Sigmoid colon (tissue), 7 donors: ENCODE data around the gene MORN2. TPM values are rescaled to one million over a fixed set of nuclear protein-coding genes. Genes with fewer than 3 reads are reported as not detected.
A peak's percentile ranks its signal among the peaks of the same experiment; 100 is the strongest.

Experiments used
- DNase-seq: peaks from one replicate; pipeline ENCODE4 v3.0.0-alpha.2; 2019
- H3K27ac ChIP-seq, 4 donors: fragments of 200-600 bp; sonication (generic); one replicate each; pipeline ENCODE4 v1.5.1; 2016 to 2019; ENCODE audit warnings: mild to moderate bottlenecking in 1 of 4
- H3K27me3 ChIP-seq, 3 donors: fragments of 200-600 bp; sonication (generic); one replicate each; pipeline ENCODE4 v1.5.1; 2019; ENCODE audit warnings: mild to moderate bottlenecking in 1 of 3
- H3K36me3 ChIP-seq, 4 donors: fragments of 200-600 bp; sonication (generic); one replicate each; pipeline ENCODE4 v1.5.1; 2016 to 2019
- H3K4me1 ChIP-seq, 4 donors: fragments of 200-600 bp; sonication (generic); one replicate each; pipeline ENCODE4 v1.5.1; 2017 to 2019
- H3K4me3 ChIP-seq, 4 donors: fragments of 200-600 bp; sonication (generic); one replicate each; pipeline ENCODE4 v1.5.1; 2017 to 2019; ENCODE audit warnings: mild to moderate bottlenecking in 2 of 4, moderate library complexity in 1 of 4
- H3K9me3 ChIP-seq, 4 donors: fragments of 200-600 bp in 3 of 4; sonication (generic) in 3 of 4; one replicate each; pipeline versions ENCODE4 v1.5.1 to v1.6.1; 2013 to 2019
- CTCF ChIP-seq, 4 experiments: fragments of 450-650 bp in 3 of 4; fragments of 200-600 bp in 1 of 4; IDR thresholded peaks; one replicate each; pipeline ENCODE4 v1.5.1; 2016 to 2019; ENCODE audit warnings: antibody characterized with exemption in 4 of 4, mild to moderate bottlenecking in 3 of 4, moderate library complexity in 2 of 4
- EP300 ChIP-seq, 4 donors: sonication (generic); formaldehyde crosslinking; IDR thresholded peaks; one replicate each; pipeline ENCODE4 v1.6.1; 2017; ENCODE audit warnings: antibody characterized with exemption in 4 of 4
- POLR2A ChIP-seq, 2 donors: fragments of 450-650 bp; IDR thresholded peaks; one replicate each; pipeline ENCODE4 v1.6.1; 2016; ENCODE audit warnings: antibody characterized with exemption in 2 of 2, mild to moderate bottlenecking in 2 of 2, moderate library complexity in 2 of 2
- POLR2AphosphoS5 ChIP-seq, 4 donors: sonication (generic); formaldehyde crosslinking; IDR thresholded peaks; one replicate each; pipeline ENCODE4 v1.6.1; 2017; ENCODE audit warnings: antibody characterized with exemption in 4 of 4
- WGBS, 2 donors: extraction: QIAGEN DNeasy Blood & Tissue Kit; methylation state at CpG; one replicate each; pipeline ENCODE4 v1.1.7; 2013; 5-methylcytosine and 5-hydroxymethylcytosine counted together
- intact Hi-C: fragments of 100-400 bp; cut with DNase I; formaldehyde crosslinking; loops from one replicate; pipeline ENCODE4 v1.15.1; 2023
- polyA plus RNA-seq, 3 donors: library from polyadenylated mRNA; stranded (reverse); fragments of 200-250 nt; gene quantifications; one replicate each; pipeline ENCODE4 v1.2.3, GENCODE V29; 2013
- total RNA-seq, 4 donors: library from RNA; depleted of rRNA; stranded (reverse); fragments of >200 nt; gene quantifications; one replicate each; pipeline ENCODE4 v1.1.0, GENCODE V29; 2016
- donor health status: healthy with polysubstance abuse.
- donor health status: Bipolar disorder and iron deficiency.
- donor health status: healthy.

The MORN2 gene
- total and polyA plus RNA-seq, 7 donors = 6.4 to 30.6 (median 17.3) TPM

- peaks cover 0 to 18% (median 14%) of the 10 kb centered on the region in 4 donors for H3K4me1 ChIP-seq
- intact Hi-C loops = no loop called here
- H3K27ac ChIP-seq = peak overlapping the region; percentile 78 to 85 (median 81)
- peak overlapping the region; percentile 69 to 87 (median 82) for H3K4me3 ChIP-seq
- WGBS, 2 donors = 0 to 1% methylated on average over 10 of the region's 10 CpGs
- no peaks in the 10 kb centered on the region for H3K27me3 ChIP-seq
- DNase-seq = no peak
- no peak for TF ChIP-seq CTCF (IDR thresholded peaks at IDR 0.05)
- no peak for TF ChIP-seq EP300 (IDR thresholded peaks at IDR 0.05)
- no peak for TF ChIP-seq POLR2AphosphoS5 (IDR thresholded peaks at IDR 0.05)
- TF ChIP-seq POLR2A (IDR thresholded peaks at IDR 0.05) = no peak
- peaks cover 0 to 1% (median 0%) of the 10 kb centered on the region in 4 donors for H3K36me3 ChIP-seq
- no peaks in the 10 kb centered on the region for H3K9me3 ChIP-seq
Measured at GRCh38 chr2:38875227-38875575, 575 bp upstream of the MORN2 start.

DNA sequence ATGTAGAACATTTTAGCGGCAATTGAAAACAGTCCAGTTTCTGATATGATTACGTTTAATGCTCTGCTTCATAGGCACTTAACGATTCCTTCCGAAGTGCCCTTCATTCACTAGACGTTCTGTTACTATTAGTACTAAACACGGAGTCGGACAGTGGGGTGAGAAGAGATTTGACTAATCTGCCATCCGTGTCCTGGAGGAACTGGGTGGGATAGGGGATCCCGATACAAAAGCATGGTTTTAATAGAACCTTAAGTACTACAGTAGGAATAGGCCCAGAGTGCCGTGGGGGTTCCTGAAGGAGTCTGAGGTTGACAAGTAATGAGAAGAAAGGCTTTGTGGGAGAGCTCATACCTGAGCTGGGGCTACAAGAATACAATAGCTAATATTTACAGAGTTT, 631 bp downstream of the MORN2 start:
- Histone ChIP-seq H3K27me3 (no peaks in the 10 kb centered on the region), H3K27ac (peak overlapping the region in 3 of 4 donors; percentile 78 to 84 (median 78)), H3K4me1 (peaks cover 0 to 18% (median 14%) of the 10 kb centered on the region in 4 donors), H3K4me3 (peak overlapping the region; percentile 69 to 87 (median 82)), H3K36me3 (peaks cover 0 to 13% (median 0%) of the 10 kb centered on the region in 4 donors), H3K9me3 (no peaks in the 10 kb centered on the region)
- intact Hi-C loops = no loop called here
- WGBS, 2 donors = 13 to 41% methylated on average over 10 of the region's 10 CpGs
- TF ChIP-seq CTCF (IDR thresholded peaks at IDR 0.05) (no peak), EP300 (IDR thresholded peaks at IDR 0.05) (no peak), POLR2AphosphoS5 (IDR thresholded peaks at IDR 0.05) (no peak), POLR2A (IDR thresholded peaks at IDR 0.05) (no peak)
- no peak for DNase-seq

- intact Hi-C loops = no loop called here
- DNase-seq = no peak
- Histone ChIP-seq H3K27me3 (no peaks in the 10 kb centered on the region), H3K9me3 (no peaks in the 10 kb centered on the region), H3K27ac (no peak overlapping the region), H3K4me3 (no peak overlapping the region), H3K4me1 (no peaks in the 10 kb centered on the region), H3K36me3 (peaks cover 0 to 31% (median 0%) of the 10 kb centered on the region in 4 donors)
- no peak for TF ChIP-seq EP300 (IDR thresholded peaks at IDR 0.05)
- no peak for TF ChIP-seq POLR2AphosphoS5 (IDR thresholded peaks at IDR 0.05)
- TF ChIP-seq CTCF (IDR thresholded peaks at IDR 0.05) = no peak
- no peak for TF ChIP-seq POLR2A (IDR thresholded peaks at IDR 0.05)
Measured at GRCh38 chr2:38886063-38886462, 10.3 kb downstream of the MORN2 start.

- Histone ChIP-seq H3K4me3 (no peak overlapping the region), H3K4me1 (no peaks in the 10 kb centered on the region), H3K36me3 (peaks cover 0 to 22% (median 0%) of the 10 kb centered on the region in 4 donors), H3K27me3 (no peaks in the 10 kb centered on the region), H3K27ac (no peak overlapping the region), H3K9me3 (no peaks in the 10 kb centered on the region)
- intact Hi-C loops = no loop called here
- no peak for DNase-seq
- TF ChIP-seq EP300 (IDR thresholded peaks at IDR 0.05) (no peak), CTCF (IDR thresholded peaks at IDR 0.05) (no peak), POLR2A (IDR thresholded peaks at IDR 0.05) (no peak), POLR2AphosphoS5 (IDR thresholded peaks at IDR 0.05) (no peak)
- 87 to 95% methylated on average over 4 of the region's 4 CpGs for WGBS, 2 donors
Measured at GRCh38 chr2:38887347-38887746, 11.6 kb downstream of the MORN2 start.

DNA sequence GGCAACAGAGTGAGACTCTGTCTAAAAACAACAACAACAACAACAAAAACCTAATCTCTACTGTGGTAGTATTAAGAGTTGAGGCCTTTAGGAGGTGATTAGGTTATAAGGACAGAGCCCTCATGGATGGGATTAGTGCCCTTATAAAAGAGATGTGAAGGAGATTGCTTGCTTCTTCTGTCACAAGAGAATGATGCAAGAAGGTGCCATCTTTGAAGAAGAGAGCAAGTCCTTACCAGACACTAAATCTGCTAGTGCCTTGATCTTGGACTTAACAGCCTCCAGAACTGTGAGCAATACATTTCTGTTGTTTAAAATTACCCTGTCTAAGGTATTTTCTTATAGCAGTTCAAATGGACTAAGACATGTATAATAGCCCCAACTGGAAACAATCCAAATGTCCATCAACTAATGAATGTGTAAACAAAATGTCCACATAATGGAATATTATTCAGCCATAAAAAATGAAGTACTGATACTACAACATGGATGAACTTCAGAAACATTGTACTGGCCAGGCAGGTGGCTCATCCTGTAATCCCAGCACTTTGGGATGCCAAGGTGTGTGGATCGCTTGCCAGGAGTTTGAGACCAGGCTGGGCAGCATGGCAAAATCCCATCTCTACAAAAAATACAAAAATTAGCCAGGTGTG, 12.3 kb downstream of the MORN2 start:
- no peak overlapping the region for H3K27ac ChIP-seq
- intact Hi-C loops = no loop called here
- DNase-seq = no peak
- H3K36me3 ChIP-seq = peaks cover 0 to 20% (median 0%) of the 10 kb centered on the region in 4 donors
- no peaks in the 10 kb centered on the region for H3K27me3 ChIP-seq
- H3K9me3 ChIP-seq = no peaks in the 10 kb centered on the region
- TF ChIP-seq POLR2AphosphoS5 (IDR thresholded peaks at IDR 0.05) (no peak), EP300 (IDR thresholded peaks at IDR 0.05) (no peak), CTCF (IDR thresholded peaks at IDR 0.05) (no peak), POLR2A (IDR thresholded peaks at IDR 0.05) (no peak)
- 98% methylated on average over 1 of the region's 1 CpG for WGBS, 2 donors
- no peaks in the 10 kb centered on the region for H3K4me1 ChIP-seq
- no peak overlapping the region for H3K4me3 ChIP-seq
